Ishikawa (cell line): Measurements from ENCODE around the gene CAMK4.

Experiments used
- CEBPB ChIP-seq: IDR thresholded peaks from 2 replicates; pipeline ENCODE4 v1.6.1; 2012
- CREB1 ChIP-seq: IDR thresholded peaks from 2 replicates; pipeline ENCODE4 v1.6.1; 2012; ENCODE audit warnings: low read depth
- EGR1 ChIP-seq: IDR thresholded peaks from 2 replicates; pipeline ENCODE4 v1.6.1; 2012
- EP300 ChIP-seq: IDR thresholded peaks from 2 replicates; pipeline ENCODE4 v1.6.1; 2012; ENCODE audit warnings: borderline replicate concordance
- FOXM1 ChIP-seq: IDR thresholded peaks from 2 replicates; pipeline ENCODE4 v1.6.1; 2012; ENCODE audit warnings: low read depth, borderline replicate concordance
- NFIC ChIP-seq: IDR thresholded peaks from 2 replicates; pipeline ENCODE4 v1.6.1; 2012
- RAD21 ChIP-seq: IDR thresholded peaks from 2 replicates; pipeline ENCODE4 v1.6.1; 2012; ENCODE audit warnings: low read depth
- TAF1 ChIP-seq: IDR thresholded peaks from 2 replicates; pipeline ENCODE4 v1.6.1; 2012; ENCODE audit warnings: low read depth, mild to moderate bottlenecking
- TCF12 ChIP-seq: IDR thresholded peaks from 2 replicates; pipeline ENCODE4 v1.6.1; 2012; ENCODE audit warnings: low read depth
- TEAD4 ChIP-seq: IDR thresholded peaks from 2 replicates; pipeline ENCODE4 v1.6.1; 2012
- YY1 ChIP-seq: IDR thresholded peaks from 2 replicates; pipeline ENCODE4 v1.6.1; 2012; ENCODE audit warnings: low read depth
- ZBTB7A ChIP-seq: IDR thresholded peaks from 2 replicates; pipeline ENCODE4 v1.6.1; 2012; ENCODE audit warnings: low read depth
- TF ChIP-seq, protein P1 (sequence below): IDR thresholded peaks from 2 replicates; pipeline ENCODE4 v1.6.1; 2012; ENCODE audit warnings: low read depth, mild to moderate bottlenecking
- TF ChIP-seq, protein P2 (sequence below): IDR thresholded peaks from 2 replicates; pipeline ENCODE4 v1.6.1; 2012
- TF ChIP-seq, protein P3 (sequence below): IDR thresholded peaks from 2 replicates; pipeline ENCODE4 v1.6.1; 2012

The CAMK4 gene

DNA sequence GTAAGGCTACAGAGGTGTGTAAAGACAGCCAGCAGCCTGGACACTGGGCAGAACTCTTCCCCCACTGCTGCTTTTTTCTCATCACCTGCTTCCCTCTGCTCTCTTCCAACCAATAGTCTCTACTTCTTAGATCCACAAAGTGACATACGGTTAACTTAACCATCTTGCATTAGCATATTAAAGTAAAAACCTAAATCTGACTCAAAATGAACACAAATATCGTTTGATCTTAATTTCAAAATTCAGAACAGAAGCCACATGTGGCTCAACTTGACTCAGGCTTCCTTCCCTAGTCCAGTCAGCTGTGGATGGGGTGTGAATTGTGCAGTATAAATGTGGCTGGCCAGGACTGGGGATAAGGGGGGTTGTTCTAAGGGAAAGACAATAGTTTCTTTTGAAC is 173.8 kb downstream of the CAMK4 start:
- TF ChIP-seq NFIC (no peak), TEAD4 (no peak)
- TF ChIP-seq, protein P1, sequence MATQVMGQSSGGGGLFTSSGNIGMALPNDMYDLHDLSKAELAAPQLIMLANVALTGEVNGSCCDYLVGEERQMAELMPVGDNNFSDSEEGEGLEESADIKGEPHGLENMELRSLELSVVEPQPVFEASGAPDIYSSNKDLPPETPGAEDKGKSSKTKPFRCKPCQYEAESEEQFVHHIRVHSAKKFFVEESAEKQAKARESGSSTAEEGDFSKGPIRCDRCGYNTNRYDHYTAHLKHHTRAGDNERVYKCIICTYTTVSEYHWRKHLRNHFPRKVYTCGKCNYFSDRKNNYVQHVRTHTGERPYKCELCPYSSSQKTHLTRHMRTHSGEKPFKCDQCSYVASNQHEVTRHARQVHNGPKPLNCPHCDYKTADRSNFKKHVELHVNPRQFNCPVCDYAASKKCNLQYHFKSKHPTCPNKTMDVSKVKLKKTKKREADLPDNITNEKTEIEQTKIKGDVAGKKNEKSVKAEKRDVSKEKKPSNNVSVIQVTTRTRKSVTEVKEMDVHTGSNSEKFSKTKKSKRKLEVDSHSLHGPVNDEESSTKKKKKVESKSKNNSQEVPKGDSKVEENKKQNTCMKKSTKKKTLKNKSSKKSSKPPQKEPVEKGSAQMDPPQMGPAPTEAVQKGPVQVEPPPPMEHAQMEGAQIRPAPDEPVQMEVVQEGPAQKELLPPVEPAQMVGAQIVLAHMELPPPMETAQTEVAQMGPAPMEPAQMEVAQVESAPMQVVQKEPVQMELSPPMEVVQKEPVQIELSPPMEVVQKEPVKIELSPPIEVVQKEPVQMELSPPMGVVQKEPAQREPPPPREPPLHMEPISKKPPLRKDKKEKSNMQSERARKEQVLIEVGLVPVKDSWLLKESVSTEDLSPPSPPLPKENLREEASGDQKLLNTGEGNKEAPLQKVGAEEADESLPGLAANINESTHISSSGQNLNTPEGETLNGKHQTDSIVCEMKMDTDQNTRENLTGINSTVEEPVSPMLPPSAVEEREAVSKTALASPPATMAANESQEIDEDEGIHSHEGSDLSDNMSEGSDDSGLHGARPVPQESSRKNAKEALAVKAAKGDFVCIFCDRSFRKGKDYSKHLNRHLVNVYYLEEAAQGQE, result no peak

DNA sequence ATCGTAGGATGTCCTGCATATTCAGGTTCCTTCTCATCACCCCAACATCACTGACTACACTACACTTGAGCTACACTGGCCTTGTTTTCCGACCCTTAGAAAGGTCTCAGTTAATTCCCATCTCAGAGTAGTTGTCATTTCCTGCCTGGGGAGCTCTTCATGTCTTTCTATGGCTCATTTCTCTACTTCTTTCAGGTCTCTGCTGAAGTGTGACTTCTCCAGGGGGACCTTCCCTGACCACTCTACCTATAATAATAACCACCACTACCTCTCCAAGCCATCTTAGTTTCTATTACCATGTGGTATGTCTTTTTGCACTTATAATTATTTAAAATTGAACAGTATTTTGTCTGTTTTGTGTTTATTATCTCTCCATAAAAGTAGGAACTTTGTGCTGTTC is 174.9 kb downstream of the CAMK4 start:
- TF ChIP-seq YY1 (no peak), CREB1 (no peak), TCF12 (no peak), RAD21 (no peak), NFIC (no peak), CEBPB (no peak), EP300 (no peak), TEAD4 (no peak), FOXM1 (no peak), EGR1 (no peak), TAF1 (no peak), ZBTB7A (no peak)
- TF ChIP-seq, protein P2, sequence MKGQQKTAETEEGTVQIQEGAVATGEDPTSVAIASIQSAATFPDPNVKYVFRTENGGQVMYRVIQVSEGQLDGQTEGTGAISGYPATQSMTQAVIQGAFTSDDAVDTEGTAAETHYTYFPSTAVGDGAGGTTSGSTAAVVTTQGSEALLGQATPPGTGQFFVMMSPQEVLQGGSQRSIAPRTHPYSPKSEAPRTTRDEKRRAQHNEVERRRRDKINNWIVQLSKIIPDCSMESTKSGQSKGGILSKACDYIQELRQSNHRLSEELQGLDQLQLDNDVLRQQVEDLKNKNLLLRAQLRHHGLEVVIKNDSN, result no peak
- TF ChIP-seq, protein P3, sequence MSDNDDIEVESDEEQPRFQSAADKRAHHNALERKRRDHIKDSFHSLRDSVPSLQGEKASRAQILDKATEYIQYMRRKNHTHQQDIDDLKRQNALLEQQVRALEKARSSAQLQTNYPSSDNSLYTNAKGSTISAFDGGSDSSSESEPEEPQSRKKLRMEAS, result no peak
- TF ChIP-seq, protein P1, result no peak

DNA sequence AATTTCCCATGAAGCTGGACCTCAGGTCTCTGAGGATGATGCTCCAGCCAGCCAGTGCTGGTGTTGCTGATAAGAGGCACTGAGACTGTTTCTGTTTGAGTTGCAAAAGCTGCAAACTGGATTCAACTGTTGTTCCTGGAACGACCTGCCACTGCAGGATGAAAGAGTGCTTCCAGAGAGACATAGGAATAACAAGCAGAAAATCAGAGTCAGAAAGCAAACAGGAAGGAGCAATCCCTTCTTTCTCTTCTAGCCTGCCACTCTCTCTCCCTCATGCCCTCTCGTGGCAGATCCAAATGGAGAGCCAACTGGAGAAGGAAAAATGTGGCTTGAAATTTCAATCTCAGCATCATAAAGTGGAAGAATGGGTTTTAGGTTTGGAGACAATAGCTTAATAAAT is 177.7 kb downstream of the CAMK4 start:
- no peak for TF ChIP-seq CREB1
- no peak for TF ChIP-seq CEBPB
- TF ChIP-seq, protein P3, result no peak
- TF ChIP-seq, protein P1, result no peak
- no peak for TF ChIP-seq EGR1
- TF ChIP-seq ZBTB7A, result no peak
- TF ChIP-seq TEAD4, result no peak
- no peak for TF ChIP-seq EP300
- TF ChIP-seq RAD21, result no peak
- TF ChIP-seq, protein P2, result no peak
- no peak for TF ChIP-seq TAF1
- no peak for TF ChIP-seq NFIC
- TF ChIP-seq YY1, result no peak
- no peak for TF ChIP-seq TCF12

DNA sequence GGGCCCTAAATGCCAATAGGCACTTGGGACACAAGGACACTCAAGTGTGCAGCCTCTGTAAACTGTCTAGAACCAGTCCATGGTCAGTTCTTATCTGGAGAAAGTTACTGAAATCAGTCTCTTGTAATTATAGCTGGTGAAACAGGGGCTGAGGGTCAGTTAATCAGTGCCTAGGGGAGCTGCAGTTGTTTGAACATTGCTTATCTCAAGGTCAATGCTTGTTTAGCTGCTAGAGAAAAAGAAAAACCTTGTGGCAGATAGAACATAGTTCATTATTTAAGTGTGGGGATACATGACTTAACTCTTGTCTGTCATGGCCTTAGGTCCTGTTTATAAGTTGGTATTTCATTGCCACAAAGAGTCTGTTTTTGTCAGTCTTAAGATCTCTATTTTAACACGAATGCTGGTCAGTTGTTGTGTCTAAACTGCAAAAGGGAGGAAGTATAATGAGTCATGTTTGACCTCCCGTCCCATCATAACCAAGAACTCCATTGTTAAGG is 180.1 kb downstream of the CAMK4 start:
- TF ChIP-seq RAD21, result no peak
- TF ChIP-seq, protein P3, result no peak
- no peak for TF ChIP-seq CREB1
- TF ChIP-seq TEAD4, result no peak
- no peak for TF ChIP-seq TCF12
- TF ChIP-seq YY1, result no peak
- TF ChIP-seq TAF1, result no peak
- TF ChIP-seq CEBPB, result no peak
- no peak for TF ChIP-seq FOXM1
- no peak for TF ChIP-seq ZBTB7A
- TF ChIP-seq NFIC, result no peak
- no peak for TF ChIP-seq EP300
- TF ChIP-seq, protein P2, result no peak
- no peak for TF ChIP-seq EGR1
- TF ChIP-seq, protein P1, result no peak
